Measurements from ENCODE around the gene NFE2L3.

Gene NFE2L3

GRCh38 chr7:26200444-26201246 is 48.6 kb downstream of the NFE2L3 start, which contains the start of gene HNRNPA2B1:
HNRNPA2B1 (minus strand) TSS chr7:26200746; CDS start chr7:26200577, 169 bp downstream.
- peak; percentile 99 for DNase-seq

GRCh38 chr7:26201247-26202018 is 49.4 kb downstream of the NFE2L3 start, which contains the start of gene CBX3:
CBX3 (plus strand) TSS chr7:26201745; CDS start chr7:26202999, 1,254 bp downstream.
- no peak for DNase-seq

- peak; percentile 51 for DNase-seq
Measured at GRCh38 chr7:26202019-26202990, 50.3 kb downstream of the NFE2L3 start.

GRCh38 chr7:26203016-26203415 is 51.0 kb downstream of the NFE2L3 start:
- no peak for DNase-seq

- DNase-seq: no peak
Measured at GRCh38 chr7:26208040-26208439, 56.0 kb downstream of the NFE2L3 start.

- DNase-seq: no peak
Measured at GRCh38 chr7:26212921-26213718, 61.1 kb downstream of the NFE2L3 start.

- DNase-seq: no peak
Measured at GRCh38 chr7:26213807-26214515, 62.0 kb downstream of the NFE2L3 start.

- no peak for DNase-seq
Measured at GRCh38 chr7:26216049-26216448, 64.1 kb downstream of the NFE2L3 start.

GRCh38 chr7:26224359-26224758 is 72.4 kb downstream of the NFE2L3 start:
- DNase-seq: no peak

- DNase-seq: no peak
Measured at GRCh38 chr7:26227987-26228386, 76.0 kb downstream of the NFE2L3 start.

- no peak for DNase-seq
Measured at GRCh38 chr7:26233902-26234511, 82.0 kb downstream of the NFE2L3 start.
